Body of pancreas (tissue), 4 donors: Measurements from ENCODE around the gene EMC1.

Source experiments
- CTCF ChIP-seq, 7 experiments: fragments of 450-650 bp in 4 of 7; fragments of 200-600 bp in 3 of 7; sonication (generic) in 3 of 7; IDR thresholded peaks; one replicate each; pipeline ENCODE4 v1.5.1; 2016 to 2019; ENCODE audit warnings: antibody characterized with exemption in 7 of 7
- POLR2A ChIP-seq, 3 donors: fragments of 450-650 bp; IDR thresholded peaks; one replicate each; pipeline ENCODE4 v1.6.1; 2016; ENCODE audit warnings: antibody characterized with exemption in 3 of 3, mild to moderate bottlenecking in 2 of 3

DNA sequence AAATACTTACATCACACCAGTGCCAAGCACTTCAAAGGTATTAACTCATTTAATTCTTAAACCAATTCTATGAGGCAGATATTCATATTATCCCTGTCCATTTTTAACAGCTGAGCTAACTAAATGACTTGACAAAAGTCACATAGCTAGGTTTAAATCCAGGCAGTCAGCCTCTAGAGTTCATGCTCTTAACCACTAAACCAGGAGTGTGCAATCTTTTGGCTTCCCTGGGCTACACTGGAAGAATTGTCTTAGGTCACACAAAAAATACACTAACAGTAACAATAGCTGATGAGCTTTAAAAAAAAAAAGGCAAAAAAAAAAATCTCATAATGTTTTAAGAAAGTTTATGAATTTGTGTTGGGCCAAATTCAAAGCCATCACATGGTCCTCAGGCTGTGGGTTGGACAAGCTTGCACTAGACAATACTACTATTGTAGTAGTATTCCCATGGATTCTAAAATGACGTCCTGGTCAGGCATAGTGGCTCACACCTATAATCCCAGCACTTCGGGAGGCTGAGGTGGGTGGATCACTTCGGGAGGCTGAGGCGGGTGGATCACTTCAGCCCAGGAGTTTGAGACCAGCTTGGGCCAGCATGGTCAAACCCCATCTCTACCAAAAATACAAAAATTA, 51.2 kb downstream of the EMC1 start:
- TF ChIP-seq CTCF (IDR thresholded peaks at IDR 0.05) (no peak), POLR2A (IDR thresholded peaks at IDR 0.05) (no peak)
